ENCODE data around the gene PRKAR1B.

- TF ChIP-seq POLR2AphosphoS5 (IDR thresholded peaks at IDR 0.05) (no peak), CTCF (IDR thresholded peaks at IDR 0.05) (no peak), POLR2A (IDR thresholded peaks at IDR 0.05) (no peak), EP300 (IDR thresholded peaks at IDR 0.05) (no peak)
Observed at GRCh38 chr7:539731-540411, 187.2 kb downstream of the PRKAR1B start.
